Measurements from ENCODE around the gene RGS7BP. TPM values are rescaled to one million over a fixed set of nuclear protein-coding genes. Genes with fewer than 3 reads are reported as not detected.

Gene RGS7BP
- total and polyA plus RNA-seq, 2 experiments from 2014 or later = 3.3 to 5.4 TPM

GRCh38 chr5:64622991-64623390 is 117.2 kb downstream of the RGS7BP start (continued):
- TF ChIP-seq ZNF462 (CRISPR knock-in tag; IDR thresholded peaks at IDR 0.05) = no peak
- no peak for TF ChIP-seq JUNB (IDR thresholded peaks at IDR 0.05; ENCODE audit: unreplicated experiment)
- no peak for TF ChIP-seq EZH2 (IDR thresholded peaks at IDR 0.05; ENCODE audit: low read depth, unreplicated experiment)
- TF ChIP-seq REST (IDR thresholded peaks at IDR 0.05; ENCODE audit: unreplicated experiment) = no peak
- no peak for TF ChIP-seq ZNF114 (CRISPR knock-in tag; IDR thresholded peaks at IDR 0.05)
- no peak for TF ChIP-seq NANOG (IDR thresholded peaks at IDR 0.05; ENCODE audit: borderline replicate concordance)
- no peak for TF ChIP-seq ETS1 (IDR thresholded peaks at IDR 0.05)
- no peak for TF ChIP-seq POLR2AphosphoS5 (IDR thresholded peaks at IDR 0.05; ENCODE audit: low read depth)

Data from GM23338 (cell line).